ENCODE measurements around the gene GPRIN3.
A peak's percentile ranks its signal among the peaks of the same experiment; 100 is the strongest.

The GPRIN3 gene

DNA sequence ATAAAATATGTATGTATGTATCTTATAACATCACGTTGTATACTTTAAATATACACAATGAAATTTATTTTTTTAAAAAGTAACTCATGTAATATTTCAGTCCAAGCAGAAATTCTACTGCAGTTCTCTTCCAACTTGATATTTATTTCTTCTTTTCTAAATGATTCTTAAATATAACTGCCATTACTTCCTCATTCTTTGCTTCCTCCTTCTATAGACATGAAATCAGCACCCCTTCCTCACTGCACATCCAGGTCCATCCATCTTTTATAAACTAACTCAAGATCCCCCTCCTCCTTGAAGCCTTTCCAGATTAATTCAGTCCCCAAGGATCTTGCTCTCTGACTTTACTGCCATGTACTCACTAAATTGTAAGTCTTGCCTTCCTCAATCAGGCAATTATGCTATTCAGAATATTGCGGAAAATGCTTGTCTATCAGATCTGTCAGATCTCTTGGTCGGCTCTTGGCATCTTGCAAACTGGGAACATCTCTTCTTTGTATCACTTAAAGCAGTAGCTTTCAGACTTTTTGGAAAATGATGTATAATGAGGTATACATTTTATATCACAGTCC lies 3.7 kb downstream of the GPRIN3 start:
- no peak overlapping the region for H3K27ac ChIP-seq (ENCODE audit: low read depth, low read length)

DNA sequence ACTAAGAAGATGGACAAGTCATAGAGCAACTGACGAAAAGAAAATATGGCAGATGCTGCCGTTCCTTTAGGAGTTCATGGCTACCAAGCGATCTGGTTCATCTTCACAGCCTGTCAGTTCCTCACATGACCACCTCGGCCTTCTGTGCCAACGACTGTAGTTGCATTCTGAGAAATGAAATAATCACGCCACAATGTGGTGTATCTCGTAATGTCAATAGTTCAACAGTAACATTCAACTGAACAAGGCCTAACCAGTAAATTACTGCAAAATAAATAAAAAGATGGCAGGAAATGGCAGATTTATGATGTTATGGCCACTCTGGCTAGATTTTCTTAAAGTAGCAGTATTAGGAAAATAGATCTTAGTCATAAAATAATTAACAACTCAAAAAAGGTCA lies 4.4 kb downstream of the GPRIN3 start:
- no peaks in the 10 kb centered on the region for H3K36me3 ChIP-seq (ENCODE audit: control insufficient read depth in 1 of 2, insufficient read depth in 2 of 2, low read length in 2 of 2)
- H3K9me3 ChIP-seq (ENCODE audit: control insufficient read depth in 1 of 2, low read length in 2 of 2) = no peaks in the 10 kb centered on the region
- H3K27me3 ChIP-seq (ENCODE audit: control insufficient read depth in 1 of 2, insufficient read depth in 2 of 2, low read length in 2 of 2) = no peaks in the 10 kb centered on the region
- peaks cover 50 to 65% of the 10 kb centered on the region in 2 donors for H3K4me1 ChIP-seq (ENCODE audit: control insufficient read depth in 1 of 2, insufficient read depth in 2 of 2, low read length in 2 of 2)
- H3K27ac ChIP-seq (ENCODE audit: low read depth, low read length) = no peak overlapping the region
- no peak overlapping the region for H3K9ac ChIP-seq (ENCODE audit: low read depth in 1 of 2, low read length in 2 of 2)
- no peak overlapping the region for H3K4me3 ChIP-seq (ENCODE audit: low read depth in 1 of 2, low read length in 2 of 2)

More for the DNA sequence above, 3.7 kb downstream of the GPRIN3 start:
- Histone ChIP-seq H3K4me3 (ENCODE audit: low read depth in 1 of 2, low read length in 2 of 2) (peak overlapping the region in 1 of 2 donors; percentile 17), H3K27me3 (ENCODE audit: control insufficient read depth in 1 of 2, insufficient read depth in 2 of 2, low read length in 2 of 2) (no peaks in the 10 kb centered on the region), H3K4me1 (ENCODE audit: control insufficient read depth in 1 of 2, insufficient read depth in 2 of 2, low read length in 2 of 2) (peaks cover 43 to 63% of the 10 kb centered on the region in 2 donors), H3K9ac (ENCODE audit: low read depth in 1 of 2, low read length in 2 of 2) (peak overlapping the region; percentile 12 to 41), H3K9me3 (ENCODE audit: control insufficient read depth in 1 of 2, low read length in 2 of 2) (no peaks in the 10 kb centered on the region), H3K36me3 (ENCODE audit: control insufficient read depth in 1 of 2, insufficient read depth in 2 of 2, low read length in 2 of 2) (no peaks in the 10 kb centered on the region)

DNA sequence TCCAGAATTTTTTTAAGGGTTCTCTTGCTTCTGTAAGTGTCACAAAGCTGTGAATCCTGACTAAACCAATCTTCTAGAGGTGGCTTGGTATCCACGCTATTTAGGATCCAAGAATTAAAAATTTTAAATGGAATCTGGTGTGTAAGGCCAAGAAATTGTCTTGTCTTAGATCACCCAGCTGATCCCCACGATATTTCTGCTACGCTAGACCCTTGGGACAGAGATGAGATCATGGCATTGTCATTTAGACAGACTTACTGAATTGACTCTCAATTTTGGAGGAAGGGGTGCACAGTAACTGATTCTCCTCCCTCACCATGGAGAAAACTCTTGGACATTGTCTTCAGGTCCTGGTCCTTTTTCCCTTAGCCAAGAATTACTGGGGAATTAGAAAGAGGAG lies 5.7 kb downstream of the GPRIN3 start:
- Histone ChIP-seq H3K36me3 (ENCODE audit: control insufficient read depth in 1 of 2, insufficient read depth in 2 of 2, low read length in 2 of 2) (no peaks in the 10 kb centered on the region), H3K27ac (ENCODE audit: low read depth, low read length) (no peak overlapping the region), H3K27me3 (ENCODE audit: control insufficient read depth in 1 of 2, insufficient read depth in 2 of 2, low read length in 2 of 2) (no peaks in the 10 kb centered on the region)

DNA sequence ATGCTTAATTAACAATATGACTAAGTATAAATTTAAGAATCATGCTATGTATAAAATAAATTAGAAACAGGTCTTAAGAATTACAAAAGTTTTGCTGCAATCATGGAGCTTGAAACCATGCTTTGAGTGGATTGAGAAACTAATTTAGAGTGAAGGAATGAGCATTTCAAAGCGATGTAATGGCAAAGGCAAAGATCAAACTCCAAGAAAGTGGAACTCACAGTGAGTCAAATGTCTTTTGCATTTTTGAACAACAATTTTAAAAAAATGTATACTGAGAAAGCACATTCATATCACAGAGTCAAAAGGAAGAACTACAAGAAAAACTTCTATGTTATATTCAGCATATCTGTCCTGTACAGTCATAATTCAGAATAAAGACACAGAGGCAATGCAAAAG lies 6.6 kb downstream of the GPRIN3 start:
- Histone ChIP-seq H3K4me3 (ENCODE audit: low read depth in 1 of 2, low read length in 2 of 2) (no peak overlapping the region), H3K9me3 (ENCODE audit: control insufficient read depth in 1 of 2, low read length in 2 of 2) (no peaks in the 10 kb centered on the region), H3K27ac (ENCODE audit: low read depth, low read length) (no peak overlapping the region), H3K4me1 (ENCODE audit: control insufficient read depth in 1 of 2, insufficient read depth in 2 of 2, low read length in 2 of 2) (peaks cover 70 to 82% of the 10 kb centered on the region in 2 donors), H3K27me3 (ENCODE audit: control insufficient read depth in 1 of 2, insufficient read depth in 2 of 2, low read length in 2 of 2) (no peaks in the 10 kb centered on the region), H3K36me3 (ENCODE audit: control insufficient read depth in 1 of 2, insufficient read depth in 2 of 2, low read length in 2 of 2) (no peaks in the 10 kb centered on the region), H3K9ac (ENCODE audit: low read depth in 1 of 2, low read length in 2 of 2) (no peak overlapping the region)

More for the DNA sequence above, 5.7 kb downstream of the GPRIN3 start:
- H3K4me1 ChIP-seq (ENCODE audit: control insufficient read depth in 1 of 2, insufficient read depth in 2 of 2, low read length in 2 of 2) = peaks cover 62 to 76% of the 10 kb centered on the region in 2 donors
- H3K9ac ChIP-seq (ENCODE audit: low read depth in 1 of 2, low read length in 2 of 2) = peak overlapping the region in 1 of 2 donors; percentile 2
- H3K9me3 ChIP-seq (ENCODE audit: control insufficient read depth in 1 of 2, low read length in 2 of 2) = no peaks in the 10 kb centered on the region
- H3K4me3 ChIP-seq (ENCODE audit: low read depth in 1 of 2, low read length in 2 of 2) = no peak overlapping the region

DNA sequence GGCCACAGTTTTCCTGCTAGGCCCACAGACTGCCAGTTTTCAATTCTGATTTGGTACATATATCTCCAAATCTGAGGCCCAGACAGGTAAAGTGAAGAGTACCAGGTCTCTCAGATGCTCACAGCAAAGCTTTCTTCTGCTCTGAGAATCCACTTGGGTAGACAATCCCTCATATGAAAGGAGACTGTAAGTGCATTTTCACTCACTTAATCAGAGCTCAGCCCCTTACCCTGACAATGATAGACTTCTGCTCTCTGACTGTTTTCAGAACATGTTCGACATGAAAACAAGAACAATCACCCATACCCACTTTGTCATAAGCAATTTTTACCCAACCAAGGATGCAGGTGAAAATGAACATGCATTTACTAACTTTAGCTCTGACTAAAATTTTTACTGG lies 7.1 kb downstream of the GPRIN3 start:
- no peaks in the 10 kb centered on the region for H3K36me3 ChIP-seq (ENCODE audit: control insufficient read depth in 1 of 2, insufficient read depth in 2 of 2, low read length in 2 of 2)
- H3K4me3 ChIP-seq (ENCODE audit: low read depth in 1 of 2, low read length in 2 of 2) = no peak overlapping the region
- no peaks in the 10 kb centered on the region for H3K27me3 ChIP-seq (ENCODE audit: control insufficient read depth in 1 of 2, insufficient read depth in 2 of 2, low read length in 2 of 2)
- no peak overlapping the region for H3K27ac ChIP-seq (ENCODE audit: low read depth, low read length)
- H3K9me3 ChIP-seq (ENCODE audit: control insufficient read depth in 1 of 2, low read length in 2 of 2) = no peaks in the 10 kb centered on the region
- H3K4me1 ChIP-seq (ENCODE audit: control insufficient read depth in 1 of 2, insufficient read depth in 2 of 2, low read length in 2 of 2) = peaks cover 72 to 84% of the 10 kb centered on the region in 2 donors
- H3K9ac ChIP-seq (ENCODE audit: low read depth in 1 of 2, low read length in 2 of 2) = peak overlapping the region in 1 of 2 donors; percentile 16

DNA sequence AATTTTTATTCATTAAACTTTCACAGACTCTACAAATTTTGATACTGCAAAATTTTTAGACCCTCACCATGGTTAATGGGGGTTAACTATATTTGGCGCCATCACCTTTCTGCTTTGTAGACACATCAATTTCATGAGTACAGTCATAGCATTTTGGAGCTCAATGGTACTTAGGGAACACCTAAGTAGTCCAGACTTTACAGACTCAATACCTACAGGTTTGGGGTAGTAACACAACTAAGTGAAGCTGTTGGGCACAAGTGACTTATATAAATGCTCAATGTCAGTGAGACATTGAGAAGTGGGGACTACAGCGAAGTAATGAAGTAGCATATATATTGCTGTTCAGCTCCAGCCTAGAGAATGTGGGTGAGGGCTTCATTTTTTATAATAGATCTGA lies 7.5 kb downstream of the GPRIN3 start:
- Histone ChIP-seq H3K9me3 (ENCODE audit: control insufficient read depth in 1 of 2, low read length in 2 of 2) (no peaks in the 10 kb centered on the region), H3K4me1 (ENCODE audit: control insufficient read depth in 1 of 2, insufficient read depth in 2 of 2, low read length in 2 of 2) (peaks cover 70 to 86% of the 10 kb centered on the region in 2 donors), H3K36me3 (ENCODE audit: control insufficient read depth in 1 of 2, insufficient read depth in 2 of 2, low read length in 2 of 2) (no peaks in the 10 kb centered on the region), H3K9ac (ENCODE audit: low read depth in 1 of 2, low read length in 2 of 2) (peak overlapping the region in 1 of 2 donors; percentile 62), H3K27ac (ENCODE audit: low read depth, low read length) (peak overlapping the region; percentile 33), H3K27me3 (ENCODE audit: control insufficient read depth in 1 of 2, insufficient read depth in 2 of 2, low read length in 2 of 2) (no peaks in the 10 kb centered on the region), H3K4me3 (ENCODE audit: low read depth in 1 of 2, low read length in 2 of 2) (peak overlapping the region in 1 of 2 donors; percentile 63)

DNA sequence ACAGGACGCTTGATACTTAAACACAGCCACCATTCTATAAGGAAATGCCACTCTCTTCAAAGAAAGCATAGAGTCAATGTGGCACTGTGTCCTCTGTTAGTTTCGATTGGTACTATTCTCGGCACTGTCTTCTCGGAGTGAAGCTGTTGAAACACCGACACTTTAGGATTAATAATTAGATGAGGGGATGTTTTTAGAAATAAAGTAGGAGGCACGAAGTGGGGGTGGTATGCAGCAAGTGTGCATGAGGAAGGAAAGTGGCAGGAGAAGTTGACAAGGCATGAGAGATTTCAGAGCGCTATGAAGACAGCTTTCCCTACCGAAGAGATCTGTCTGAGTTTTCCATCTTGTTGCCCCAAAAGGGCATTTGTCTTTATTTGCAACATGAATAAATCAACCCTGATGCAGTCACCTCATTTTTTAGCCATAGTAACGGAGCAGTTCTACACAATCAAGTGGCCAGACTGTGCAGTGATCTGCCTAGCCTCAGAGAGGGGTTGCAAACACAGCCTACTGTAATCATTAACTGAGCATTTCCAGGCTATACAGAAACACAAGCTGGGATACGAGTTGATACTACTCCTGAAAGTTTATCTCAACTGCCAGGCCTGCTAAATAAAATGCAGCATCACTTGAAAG lies 8.3 kb downstream of the GPRIN3 start:
- Histone ChIP-seq H3K4me1 (ENCODE audit: control insufficient read depth in 1 of 2, insufficient read depth in 2 of 2, low read length in 2 of 2) (peaks cover 68 to 87% of the 10 kb centered on the region in 2 donors), H3K4me3 (ENCODE audit: low read depth in 1 of 2, low read length in 2 of 2) (peak overlapping the region; percentile 59 to 63), H3K27me3 (ENCODE audit: control insufficient read depth in 1 of 2, insufficient read depth in 2 of 2, low read length in 2 of 2) (no peaks in the 10 kb centered on the region), H3K9ac (ENCODE audit: low read depth in 1 of 2, low read length in 2 of 2) (peak overlapping the region; percentile 40 to 62), H3K27ac (ENCODE audit: low read depth, low read length) (peak overlapping the region; percentile 33), H3K36me3 (ENCODE audit: control insufficient read depth in 1 of 2, insufficient read depth in 2 of 2, low read length in 2 of 2) (no peaks in the 10 kb centered on the region), H3K9me3 (ENCODE audit: control insufficient read depth in 1 of 2, low read length in 2 of 2) (no peaks in the 10 kb centered on the region)

DNA sequence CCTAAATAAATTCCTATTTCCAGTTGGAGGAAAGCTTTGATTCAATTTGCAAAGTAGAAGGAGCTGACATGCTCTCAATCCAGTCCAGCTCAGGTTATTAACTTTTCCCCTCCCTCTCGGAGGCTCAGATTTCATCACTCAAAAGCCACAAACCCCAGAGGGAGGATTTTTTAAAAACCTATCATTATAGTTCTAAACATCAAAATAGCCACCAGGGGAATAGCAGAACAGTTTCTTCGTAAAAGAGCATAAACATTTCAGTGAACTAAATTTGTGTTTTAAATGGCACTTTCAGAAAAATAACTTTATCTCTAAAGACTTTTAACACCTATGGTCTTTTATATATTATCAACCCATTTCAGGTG lies 8.8 kb downstream of the GPRIN3 start:
- no peaks in the 10 kb centered on the region for H3K36me3 ChIP-seq (ENCODE audit: control insufficient read depth in 1 of 2, insufficient read depth in 2 of 2, low read length in 2 of 2)
- H3K4me3 ChIP-seq (ENCODE audit: low read depth in 1 of 2, low read length in 2 of 2) = peak overlapping the region; percentile 59 to 63
- H3K27ac ChIP-seq (ENCODE audit: low read depth, low read length) = peak overlapping the region; percentile 33
- peak overlapping the region; percentile 40 to 62 for H3K9ac ChIP-seq (ENCODE audit: low read depth in 1 of 2, low read length in 2 of 2)
- peaks cover 68 to 87% of the 10 kb centered on the region in 2 donors for H3K4me1 ChIP-seq (ENCODE audit: control insufficient read depth in 1 of 2, insufficient read depth in 2 of 2, low read length in 2 of 2)
- H3K9me3 ChIP-seq (ENCODE audit: control insufficient read depth in 1 of 2, low read length in 2 of 2) = no peaks in the 10 kb centered on the region
- H3K27me3 ChIP-seq (ENCODE audit: control insufficient read depth in 1 of 2, insufficient read depth in 2 of 2, low read length in 2 of 2) = no peaks in the 10 kb centered on the region

DNA sequence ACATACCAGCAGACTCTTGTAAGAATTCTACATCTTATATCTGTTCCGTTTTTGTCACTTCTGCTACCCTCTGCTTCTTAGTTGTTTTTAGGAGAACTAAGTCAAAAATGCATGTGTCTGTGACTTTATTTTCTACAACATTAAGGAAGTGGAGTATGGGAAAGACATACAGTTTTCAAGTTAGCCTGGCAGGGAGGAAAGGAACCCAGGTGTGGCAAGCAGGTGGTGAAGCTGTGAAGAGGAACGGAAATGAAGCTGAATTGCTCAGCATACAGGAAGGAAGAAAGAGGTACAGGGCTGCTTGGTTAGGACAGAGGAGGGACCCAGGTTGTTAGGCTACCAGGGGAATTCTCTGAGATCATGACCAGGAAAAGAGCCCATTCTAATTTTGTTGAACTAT lies 9.4 kb downstream of the GPRIN3 start:
- H3K9ac ChIP-seq (ENCODE audit: low read depth in 1 of 2, low read length in 2 of 2) = peak overlapping the region; percentile 35 to 62
- no peaks in the 10 kb centered on the region for H3K27me3 ChIP-seq (ENCODE audit: control insufficient read depth in 1 of 2, insufficient read depth in 2 of 2, low read length in 2 of 2)
- peak overlapping the region; percentile 11 to 24 for H3K4me3 ChIP-seq (ENCODE audit: low read depth in 1 of 2, low read length in 2 of 2)
- H3K36me3 ChIP-seq (ENCODE audit: control insufficient read depth in 1 of 2, insufficient read depth in 2 of 2, low read length in 2 of 2) = no peaks in the 10 kb centered on the region
- H3K27ac ChIP-seq (ENCODE audit: low read depth, low read length) = peak overlapping the region; percentile 50
- H3K9me3 ChIP-seq (ENCODE audit: control insufficient read depth in 1 of 2, low read length in 2 of 2) = no peaks in the 10 kb centered on the region
- peaks cover 71 to 90% of the 10 kb centered on the region in 2 donors for H3K4me1 ChIP-seq (ENCODE audit: control insufficient read depth in 1 of 2, insufficient read depth in 2 of 2, low read length in 2 of 2)

DNA sequence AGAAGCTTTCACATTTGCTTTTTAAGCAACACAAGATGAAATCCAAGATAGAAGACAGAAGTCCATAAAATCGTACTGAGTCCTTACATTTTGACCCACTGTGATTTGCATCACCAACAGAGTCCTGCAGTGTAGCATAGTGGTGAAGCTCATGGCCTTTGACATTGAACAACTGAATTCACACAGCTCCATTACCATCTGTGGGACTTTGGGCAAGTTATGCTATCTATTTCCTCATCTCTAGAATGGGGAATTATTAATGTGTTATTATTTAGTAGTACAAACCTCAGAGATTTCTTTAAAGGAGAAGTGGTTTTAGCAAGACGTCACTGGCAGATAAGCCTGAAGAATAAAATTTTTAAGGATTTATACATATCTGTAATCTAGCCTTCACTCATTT lies 10.7 kb downstream of the GPRIN3 start:
- Histone ChIP-seq H3K36me3 (ENCODE audit: control insufficient read depth in 1 of 2, insufficient read depth in 2 of 2, low read length in 2 of 2) (no peaks in the 10 kb centered on the region), H3K27me3 (ENCODE audit: control insufficient read depth in 1 of 2, insufficient read depth in 2 of 2, low read length in 2 of 2) (no peaks in the 10 kb centered on the region), H3K4me3 (ENCODE audit: low read depth in 1 of 2, low read length in 2 of 2) (peak overlapping the region in 1 of 2 donors; percentile 11), H3K4me1 (ENCODE audit: control insufficient read depth in 1 of 2, insufficient read depth in 2 of 2, low read length in 2 of 2) (peaks cover 70 to 85% of the 10 kb centered on the region in 2 donors), H3K9ac (ENCODE audit: low read depth in 1 of 2, low read length in 2 of 2) (no peak overlapping the region), H3K27ac (ENCODE audit: low read depth, low read length) (peak overlapping the region; percentile 40), H3K9me3 (ENCODE audit: control insufficient read depth in 1 of 2, low read length in 2 of 2) (no peaks in the 10 kb centered on the region)
